Measurements from ENCODE around the gene HPS4.
"Not testable (repeated sequence)": the region's sequence is repeated elsewhere in the genome, so short reads cannot be mapped to it uniquely, and the experiment has no call there.

The HPS4 gene

DNA sequence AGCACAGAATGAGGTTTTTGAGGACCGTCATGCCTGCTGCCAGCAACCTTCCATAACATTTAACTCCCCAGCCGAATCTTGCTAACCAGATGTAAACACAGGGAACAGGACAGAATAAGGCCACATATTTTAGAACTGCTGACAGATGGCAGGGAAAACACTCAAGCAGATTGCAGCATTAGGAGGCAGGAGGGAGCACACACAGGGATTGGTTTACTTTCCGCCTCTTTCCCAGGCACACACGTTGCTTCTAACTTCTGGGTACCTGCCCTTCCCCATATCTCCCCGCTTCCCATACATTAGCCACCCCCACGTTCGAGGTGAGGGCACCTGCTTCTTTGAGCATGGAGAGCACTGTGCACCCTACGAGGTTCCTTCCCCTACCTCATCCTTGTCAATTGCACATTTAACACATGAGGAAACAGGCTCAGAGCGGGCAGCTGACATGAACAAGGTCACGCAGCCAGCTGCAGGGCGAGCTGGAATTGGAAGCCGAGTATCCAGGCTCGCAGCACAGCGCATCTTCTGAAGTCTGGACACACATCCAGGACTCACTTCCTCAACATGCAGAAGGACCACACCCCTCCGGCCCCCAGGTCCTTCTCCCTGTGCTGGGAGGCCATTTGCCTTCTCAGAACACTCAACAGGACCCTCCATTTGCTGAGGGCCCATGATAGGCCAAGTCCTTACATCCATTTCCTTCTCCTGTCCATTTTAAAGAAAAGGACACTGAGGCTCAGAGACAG, 35.8 kb downstream of the HPS4 start:
- Histone ChIP-seq H3K9ac (ENCODE audit: low read depth in 1 of 2, low read length in 2 of 2) (no peak overlapping the region), H3K36me3 (ENCODE audit: control insufficient read depth in 2 of 2, insufficient read depth in 2 of 2, low read length in 2 of 2) (peaks cover 8 to 24% of the 10 kb centered on the region in 2 donors), H3K4me1 (ENCODE audit: control insufficient read depth in 2 of 2, insufficient read depth in 2 of 2, low read length in 2 of 2) (no peaks in the 10 kb centered on the region), H3K27me3 (ENCODE audit: control insufficient read depth in 2 of 2, insufficient read depth in 2 of 2, low read length in 2 of 2) (no peaks in the 10 kb centered on the region), H3K27ac (ENCODE audit: low read depth in 2 of 2, low read length in 2 of 2) (no peak overlapping the region), H3K9me3 (ENCODE audit: control insufficient read depth in 2 of 2, low read length in 2 of 2) (no peaks in the 10 kb centered on the region), H3K4me3 (ENCODE audit: low read length in 2 of 2) (no peak overlapping the region)

DNA sequence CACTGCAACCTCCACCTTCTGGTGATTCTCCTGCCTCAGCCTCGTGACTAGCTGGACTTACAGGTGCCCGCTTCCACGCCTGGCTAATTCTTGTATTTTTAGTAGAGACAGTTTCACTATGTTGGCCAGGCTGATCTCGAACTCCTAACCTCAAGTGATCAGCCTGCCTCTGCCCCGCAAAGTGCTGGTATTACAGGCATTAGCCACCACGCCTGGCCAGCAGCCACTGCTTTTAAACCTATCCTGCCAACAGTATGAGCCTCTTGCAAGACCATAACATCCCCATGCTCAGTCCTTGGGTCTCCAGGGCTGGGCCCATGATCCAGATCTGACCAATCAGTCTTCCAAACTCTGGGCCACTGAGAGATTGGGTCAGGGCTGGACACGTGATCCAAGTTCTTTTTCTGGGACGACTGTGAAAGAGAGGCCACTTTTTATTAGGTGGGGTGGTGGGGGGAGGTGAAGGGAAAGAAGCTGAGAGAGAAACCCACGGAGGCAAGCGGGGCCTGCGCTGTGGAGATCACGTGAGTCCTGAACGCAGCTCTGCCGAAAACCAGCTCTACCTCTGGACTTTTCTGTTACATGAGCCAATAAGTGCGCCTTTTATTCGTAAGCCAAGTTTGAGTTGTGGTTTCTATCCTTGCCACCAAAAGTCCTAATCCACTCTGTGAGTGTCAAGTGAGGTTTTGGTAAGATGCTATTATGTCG, 36.6 kb downstream of the HPS4 start:
- Histone ChIP-seq H3K4me1 (ENCODE audit: control insufficient read depth in 2 of 2, insufficient read depth in 2 of 2, low read length in 2 of 2) (no peaks in the 10 kb centered on the region), H3K9ac (ENCODE audit: low read depth in 1 of 2, low read length in 2 of 2) (no peak overlapping the region), H3K36me3 (ENCODE audit: control insufficient read depth in 2 of 2, insufficient read depth in 2 of 2, low read length in 2 of 2) (peaks cover 0 to 16% of the 10 kb centered on the region in 2 donors), H3K4me3 (ENCODE audit: low read length in 2 of 2) (no peak overlapping the region), H3K27me3 (ENCODE audit: control insufficient read depth in 2 of 2, insufficient read depth in 2 of 2, low read length in 2 of 2) (no peaks in the 10 kb centered on the region), H3K27ac (ENCODE audit: low read depth in 2 of 2, low read length in 2 of 2) (no peak overlapping the region), H3K9me3 (ENCODE audit: control insufficient read depth in 2 of 2, low read length in 2 of 2) (no peaks in the 10 kb centered on the region)

DNA sequence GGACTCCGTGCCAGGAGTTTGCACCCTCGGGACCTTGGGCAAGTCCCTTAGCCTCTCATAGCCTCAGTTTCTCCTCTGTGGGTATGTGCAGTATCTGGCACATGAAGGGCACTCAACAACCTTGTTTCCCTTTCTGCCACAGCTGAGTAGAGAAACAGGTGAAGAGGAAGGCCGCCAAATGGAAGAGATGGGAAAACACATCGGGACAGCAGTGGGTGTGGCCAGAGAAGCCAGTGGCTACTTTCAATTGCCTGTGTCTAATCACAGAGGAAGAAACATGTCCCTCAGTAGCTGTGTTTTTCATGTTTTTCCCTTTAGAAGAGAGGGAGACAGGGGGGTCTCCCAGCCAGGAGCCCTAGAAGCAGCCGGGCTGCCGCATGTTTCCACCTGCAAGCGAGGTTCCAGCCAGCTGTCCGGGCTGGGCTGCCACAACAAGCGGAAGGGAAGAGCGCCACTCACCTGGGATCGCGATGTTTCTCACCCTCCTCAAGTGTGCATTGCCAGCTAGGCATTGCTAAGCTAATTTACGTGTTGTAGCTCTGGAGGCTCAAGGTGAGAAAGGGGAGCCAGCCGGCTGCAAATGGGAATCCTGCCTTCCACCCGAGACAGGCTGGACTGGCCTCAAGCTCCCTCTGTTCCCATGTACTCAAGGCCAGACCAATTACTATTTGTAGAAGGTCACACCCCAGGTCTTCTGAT, 37.9 kb downstream of the HPS4 start:
- peak overlapping the region in 1 of 2 donors; percentile 16 for H3K9ac ChIP-seq (ENCODE audit: low read depth in 1 of 2, low read length in 2 of 2)
- no peaks in the 10 kb centered on the region for H3K9me3 ChIP-seq (ENCODE audit: control insufficient read depth in 2 of 2, low read length in 2 of 2)
- peak overlapping the region in 1 of 2 donors; percentile 36 for H3K4me3 ChIP-seq (ENCODE audit: low read length in 2 of 2)
- no peaks in the 10 kb centered on the region for H3K4me1 ChIP-seq (ENCODE audit: control insufficient read depth in 2 of 2, insufficient read depth in 2 of 2, low read length in 2 of 2)
- no peaks in the 10 kb centered on the region for H3K27me3 ChIP-seq (ENCODE audit: control insufficient read depth in 2 of 2, insufficient read depth in 2 of 2, low read length in 2 of 2)
- no peak overlapping the region for H3K27ac ChIP-seq (ENCODE audit: low read depth in 2 of 2, low read length in 2 of 2)
- peaks cover 0 to 5% of the 10 kb centered on the region in 2 donors for H3K36me3 ChIP-seq (ENCODE audit: control insufficient read depth in 2 of 2, insufficient read depth in 2 of 2, low read length in 2 of 2)

DNA sequence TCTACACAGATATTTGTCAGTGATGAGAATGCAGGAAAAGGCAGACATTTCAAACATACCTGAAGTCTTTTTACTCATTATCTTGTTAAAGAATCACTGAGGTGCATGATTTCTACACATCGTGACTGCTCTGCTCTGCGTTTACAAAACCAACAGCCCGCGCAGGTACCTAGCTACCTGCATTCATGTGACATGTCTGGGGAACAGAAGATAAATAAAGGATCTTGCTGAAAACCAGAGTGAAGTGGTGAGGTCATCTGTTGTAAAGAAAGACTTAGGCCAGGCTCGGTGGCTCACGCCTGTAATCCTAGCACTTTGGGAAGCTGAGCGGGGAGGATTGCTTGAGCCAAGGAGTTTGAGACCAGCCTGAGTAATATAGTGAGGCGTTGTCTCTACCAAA, 38.8 kb downstream of the HPS4 start:
- Histone ChIP-seq H3K27ac (ENCODE audit: low read depth in 2 of 2, low read length in 2 of 2) (no peak overlapping the region), H3K9me3 (ENCODE audit: control insufficient read depth in 2 of 2, low read length in 2 of 2) (no peaks in the 10 kb centered on the region), H3K9ac (ENCODE audit: low read depth in 1 of 2, low read length in 2 of 2) (no peak overlapping the region), H3K27me3 (ENCODE audit: control insufficient read depth in 2 of 2, insufficient read depth in 2 of 2, low read length in 2 of 2) (no peaks in the 10 kb centered on the region), H3K36me3 (ENCODE audit: control insufficient read depth in 2 of 2, insufficient read depth in 2 of 2, low read length in 2 of 2) (no peaks in the 10 kb centered on the region), H3K4me3 (ENCODE audit: low read length in 2 of 2) (no peak overlapping the region), H3K4me1 (ENCODE audit: control insufficient read depth in 2 of 2, insufficient read depth in 2 of 2, low read length in 2 of 2) (no peaks in the 10 kb centered on the region)

DNA sequence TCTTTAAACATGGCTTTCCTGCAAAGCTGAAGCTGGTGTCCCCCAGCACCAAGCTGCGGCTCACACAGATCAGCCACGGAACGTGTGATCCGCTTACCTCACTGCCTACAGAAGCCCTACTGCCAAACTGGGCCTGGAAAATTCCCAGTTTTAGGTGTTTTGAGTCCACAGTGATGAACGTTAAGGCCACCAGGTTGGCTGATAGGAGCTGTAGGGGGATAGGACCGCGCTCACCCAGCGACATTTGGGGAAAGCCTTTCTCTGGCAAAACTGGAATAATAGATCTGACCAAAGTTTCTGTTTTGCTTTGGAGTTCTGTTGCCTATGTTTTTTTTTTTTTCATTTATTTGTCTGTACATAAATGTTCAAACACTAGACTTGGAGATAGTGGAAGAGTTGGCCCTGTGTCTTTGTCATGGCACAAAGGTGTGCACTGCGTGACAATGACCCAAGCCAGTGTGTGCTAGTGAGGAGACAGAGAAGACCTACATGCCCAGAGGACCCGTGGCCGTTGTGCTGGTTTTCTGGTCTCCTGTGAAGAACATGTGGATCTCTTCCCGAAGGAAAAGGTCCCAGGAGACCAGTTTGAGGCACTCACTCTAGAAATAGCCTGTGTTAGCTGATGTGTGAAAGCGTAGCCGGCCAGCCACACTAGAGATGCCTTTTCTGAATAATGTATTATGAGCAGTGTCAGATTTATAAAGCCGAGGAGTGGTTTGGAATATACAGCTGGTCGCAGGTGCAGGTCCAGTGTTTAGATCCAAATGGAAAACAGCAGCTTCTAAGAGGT, 39.5 kb downstream of the HPS4 start:
- no peak overlapping the region for H3K27ac ChIP-seq (ENCODE audit: low read depth in 2 of 2, low read length in 2 of 2)
- no peak overlapping the region for H3K4me3 ChIP-seq (ENCODE audit: low read length in 2 of 2)
- no peaks in the 10 kb centered on the region for H3K27me3 ChIP-seq (ENCODE audit: control insufficient read depth in 2 of 2, insufficient read depth in 2 of 2, low read length in 2 of 2)
- H3K36me3 ChIP-seq (ENCODE audit: control insufficient read depth in 2 of 2, insufficient read depth in 2 of 2, low read length in 2 of 2): no peaks in the 10 kb centered on the region
- no peak overlapping the region for H3K9ac ChIP-seq (ENCODE audit: low read depth in 1 of 2, low read length in 2 of 2)
- no peaks in the 10 kb centered on the region for H3K9me3 ChIP-seq (ENCODE audit: control insufficient read depth in 2 of 2, low read length in 2 of 2)
- no peaks in the 10 kb centered on the region for H3K4me1 ChIP-seq (ENCODE audit: control insufficient read depth in 2 of 2, insufficient read depth in 2 of 2, low read length in 2 of 2)

DNA sequence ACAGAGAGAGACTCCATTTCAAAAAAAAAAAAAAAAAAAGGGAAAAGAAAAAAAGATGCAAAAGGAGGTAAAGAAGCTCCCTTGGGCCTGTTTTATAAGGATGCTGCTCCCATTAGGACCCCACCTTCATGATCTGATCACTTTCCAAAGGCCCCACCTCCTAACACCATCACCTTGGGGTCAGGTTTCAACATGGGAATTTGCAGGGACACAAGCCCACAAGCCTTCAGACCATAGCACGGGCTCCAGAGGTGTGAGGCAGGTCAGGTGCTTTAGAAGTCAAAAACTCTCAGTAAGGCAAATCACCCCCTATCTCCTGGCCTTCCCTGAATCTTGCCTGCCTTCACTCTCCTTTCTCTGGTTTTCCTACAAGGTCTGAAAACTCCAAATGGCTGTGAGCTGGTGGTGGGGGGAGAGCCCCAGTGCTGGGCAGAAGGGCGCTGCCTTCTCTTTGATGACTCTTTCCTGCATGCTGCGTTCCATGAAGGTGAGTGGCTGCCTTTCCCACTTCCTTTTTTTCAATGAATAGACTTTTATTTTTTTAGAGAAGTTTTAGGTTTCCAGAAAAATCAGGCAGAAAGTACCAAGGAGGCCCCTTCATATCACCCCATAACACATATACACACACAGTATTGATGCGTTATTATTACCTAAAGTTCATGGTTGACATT, 41.4 kb downstream of the HPS4 start:
- Histone ChIP-seq H3K4me1 (ENCODE audit: control insufficient read depth in 2 of 2, insufficient read depth in 2 of 2, low read length in 2 of 2) (peaks cover 7 to 13% of the 10 kb centered on the region in 2 donors), H3K9me3 (ENCODE audit: control insufficient read depth in 2 of 2, low read length in 2 of 2) (no peaks in the 10 kb centered on the region), H3K36me3 (ENCODE audit: control insufficient read depth in 2 of 2, insufficient read depth in 2 of 2, low read length in 2 of 2) (no peaks in the 10 kb centered on the region)

DNA sequence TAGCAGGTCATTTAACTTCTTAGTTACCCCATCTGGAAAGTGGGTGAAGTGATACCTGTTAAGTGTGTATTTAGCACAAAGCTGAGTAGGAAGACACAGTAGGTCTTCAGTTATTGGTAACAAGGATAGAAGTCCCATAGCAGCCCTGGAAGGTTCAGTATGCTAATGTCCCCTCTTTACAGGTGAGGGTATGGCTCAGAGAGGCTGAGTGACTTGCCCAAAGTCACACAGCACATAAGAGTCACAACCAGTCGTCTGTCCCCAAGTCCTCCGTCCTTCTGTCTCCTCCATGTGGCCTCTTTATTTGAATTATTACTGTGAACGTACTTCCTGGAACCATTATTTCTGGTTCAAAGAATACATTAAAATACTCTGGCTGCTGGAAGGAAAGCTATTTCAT, 44.0 kb downstream of the HPS4 start:
- Histone ChIP-seq H3K27ac (ENCODE audit: low read depth in 2 of 2, low read length in 2 of 2) (no peak overlapping the region), H3K9me3 (ENCODE audit: control insufficient read depth in 2 of 2, low read length in 2 of 2) (no peaks in the 10 kb centered on the region), H3K27me3 (ENCODE audit: control insufficient read depth in 2 of 2, insufficient read depth in 2 of 2, low read length in 2 of 2) (no peaks in the 10 kb centered on the region), H3K9ac (ENCODE audit: low read depth in 1 of 2, low read length in 2 of 2) (no peak overlapping the region), H3K4me3 (ENCODE audit: low read length in 2 of 2) (no peak overlapping the region), H3K4me1 (ENCODE audit: control insufficient read depth in 2 of 2, insufficient read depth in 2 of 2, low read length in 2 of 2) (peaks cover 23 to 27% of the 10 kb centered on the region in 2 donors), H3K36me3 (ENCODE audit: control insufficient read depth in 2 of 2, insufficient read depth in 2 of 2, low read length in 2 of 2) (no peaks in the 10 kb centered on the region)

More for the DNA sequence above, 41.4 kb downstream of the HPS4 start:
- H3K9ac ChIP-seq (ENCODE audit: low read depth in 1 of 2, low read length in 2 of 2): no peak overlapping the region
- H3K4me3 ChIP-seq (ENCODE audit: low read length in 2 of 2): no peak overlapping the region
- no peaks in the 10 kb centered on the region for H3K27me3 ChIP-seq (ENCODE audit: control insufficient read depth in 2 of 2, insufficient read depth in 2 of 2, low read length in 2 of 2)
- H3K27ac ChIP-seq (ENCODE audit: low read depth in 2 of 2, low read length in 2 of 2): no peak overlapping the region

DNA sequence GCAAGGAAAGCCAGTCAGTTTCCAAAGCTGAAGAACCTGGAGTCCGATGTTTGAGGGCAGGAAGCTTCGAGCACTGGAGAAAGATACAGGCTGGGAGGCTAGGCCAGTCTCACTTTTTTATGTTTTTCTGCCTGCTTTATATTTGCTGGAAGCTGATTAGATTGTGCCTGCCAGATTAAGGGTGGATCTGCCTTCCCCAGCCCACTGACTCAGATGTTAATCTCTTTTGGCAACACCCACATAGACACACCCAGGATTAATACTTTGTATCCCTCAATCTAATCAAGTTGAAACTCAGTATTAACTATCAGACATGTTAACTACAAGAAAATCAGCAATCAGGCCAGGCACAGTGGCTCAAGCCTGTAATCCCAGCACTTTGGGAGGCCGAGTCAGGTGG, 44.8 kb downstream of the HPS4 start:
- H3K36me3 ChIP-seq (ENCODE audit: control insufficient read depth in 2 of 2, insufficient read depth in 2 of 2, low read length in 2 of 2); H3K9ac ChIP-seq (ENCODE audit: low read depth in 1 of 2, low read length in 2 of 2); H3K4me3 ChIP-seq (ENCODE audit: low read length in 2 of 2); H3K9me3 ChIP-seq (ENCODE audit: control insufficient read depth in 2 of 2, low read length in 2 of 2); H3K27me3 ChIP-seq (ENCODE audit: control insufficient read depth in 2 of 2, insufficient read depth in 2 of 2, low read length in 2 of 2); H3K27ac ChIP-seq (ENCODE audit: low read depth in 2 of 2, low read length in 2 of 2): not testable (repeated sequence)
- peaks cover 23 to 27% of the 10 kb centered on the region in 2 donors for H3K4me1 ChIP-seq (ENCODE audit: control insufficient read depth in 2 of 2, insufficient read depth in 2 of 2, low read length in 2 of 2)

DNA sequence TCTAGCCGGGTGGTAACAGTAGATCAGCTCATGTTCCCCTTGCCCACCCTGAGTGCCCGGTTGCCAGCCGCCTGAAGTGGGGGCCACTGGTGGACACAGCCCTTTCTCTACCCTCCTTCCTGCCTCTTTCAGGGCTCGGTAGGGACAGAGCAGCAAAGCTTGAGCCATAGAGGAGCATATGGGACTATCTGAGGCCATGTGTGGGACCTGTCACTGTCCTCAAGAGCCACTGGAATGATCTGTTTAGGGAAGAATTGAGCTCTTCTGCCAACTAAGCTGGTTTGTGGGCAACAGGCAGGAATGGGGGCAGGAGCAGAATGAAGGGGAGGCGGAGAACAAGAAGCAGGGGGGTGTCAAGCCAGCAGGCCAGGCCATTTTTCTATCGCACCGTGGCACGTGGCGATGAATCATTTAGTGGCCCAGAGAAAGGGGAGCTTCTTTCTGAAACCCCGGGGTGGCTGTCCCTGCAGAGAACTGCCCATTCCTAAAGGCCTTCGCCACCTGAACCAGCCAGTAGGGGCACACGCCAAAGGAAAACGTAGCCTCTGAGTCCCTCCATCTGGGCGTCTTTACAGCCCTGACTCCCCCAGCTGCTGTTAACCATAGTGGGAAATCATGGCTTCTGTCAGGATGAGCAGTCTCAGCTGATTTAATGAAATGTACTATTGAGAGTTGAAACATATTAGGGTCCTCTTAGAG, 45.7 kb downstream of the HPS4 start:
- Histone ChIP-seq H3K4me3 (ENCODE audit: low read length in 2 of 2) (no peak overlapping the region), H3K27me3 (ENCODE audit: control insufficient read depth in 2 of 2, insufficient read depth in 2 of 2, low read length in 2 of 2) (no peaks in the 10 kb centered on the region), H3K9ac (ENCODE audit: low read depth in 1 of 2, low read length in 2 of 2) (peak overlapping the region in 1 of 2 donors; percentile 55), H3K36me3 (ENCODE audit: control insufficient read depth in 2 of 2, insufficient read depth in 2 of 2, low read length in 2 of 2) (no peaks in the 10 kb centered on the region), H3K4me1 (ENCODE audit: control insufficient read depth in 2 of 2, insufficient read depth in 2 of 2, low read length in 2 of 2) (peaks cover 23 to 27% of the 10 kb centered on the region in 2 donors), H3K9me3 (ENCODE audit: control insufficient read depth in 2 of 2, low read length in 2 of 2) (no peaks in the 10 kb centered on the region), H3K27ac (ENCODE audit: low read depth in 2 of 2, low read length in 2 of 2) (peak overlapping the region; percentile 85 to 95)

Data from mucosa of rectum (tissue), 2 donors.